Ovary (tissue), 9 donors: Measurements from ENCODE around the gene ADARB2. TPM values are rescaled to one million over a fixed set of nuclear protein-coding genes. Genes with fewer than 3 reads are reported as not detected.

Experiments used
- DNase-seq, 5 donors: peaks; one replicate each; pipeline ENCODE4 v3.0.0-alpha.2; 2019 to 2020
- H3K27ac ChIP-seq, 2 donors: fragments of 200-600 bp; one replicate each; pipeline versions ENCODE4 v1.5.1 to v1.8.0; 2019 to 2022
- H3K27me3 ChIP-seq: fragments of 200-600 bp; one replicate; pipeline ENCODE4 v1.8.0; 2022
- H3K36me3 ChIP-seq: fragments of 200-600 bp; sonication (generic); one replicate; pipeline ENCODE4 v1.5.1; 2019
- H3K4me1 ChIP-seq: one replicate; pipeline ENCODE4 v1.8.1; 2013; ENCODE audit warnings: mild to moderate bottlenecking, moderate library complexity; ENCODE audit not compliant: insufficient read depth
- H3K4me3 ChIP-seq: fragments of 200-600 bp; sonication (generic); one replicate; pipeline ENCODE4 v1.5.1; 2017
- H3K9me3 ChIP-seq, 2 donors: fragments of 200-600 bp in 1 of 2; sonication (generic) in 1 of 2; one replicate each; pipeline versions ENCODE4 v1.5.1 to v1.8.1; 2013 to 2019; ENCODE audit warnings: mild to moderate bottlenecking in 1 of 2, moderate library complexity in 1 of 2
- EP300 ChIP-seq: sonication (generic); formaldehyde crosslinking; IDR thresholded peaks from one replicate; pipeline ENCODE4 v1.6.1; 2017; ENCODE audit warnings: antibody characterized with exemption
- POLR2A ChIP-seq: fragments of 450-650 bp; IDR thresholded peaks from one replicate; pipeline ENCODE4 v1.6.1; 2017; ENCODE audit warnings: antibody characterized with exemption, mild to moderate bottlenecking, moderate library complexity
- WGBS, 3 donors: extraction: QIAGEN DNeasy Blood & Tissue Kit in 1 of 3; methylation state at CpG; one replicate each; pipeline versions ENCODE4 v1.1.5 to v1.1.7; 2013 to 2017; 5-methylcytosine and 5-hydroxymethylcytosine counted together
- intact Hi-C, 4 donors: fragments of 100-400 bp; cut with DNase I; formaldehyde crosslinking; loops; one replicate each; pipeline versions ENCODE4 v1.11.0 to v1.15.1; 2022 to 2023
- polyA plus RNA-seq, 2 donors: library from polyadenylated mRNA; stranded (reverse); fragments of 200-250 nt in 1 of 2; fragments of 350-450 nt in 1 of 2; fragmentation: Illumina TruSeq in 1 of 2; extraction: RNeasy Lipid Tissue Mini Kit (QIAGEN cat#74804) in 1 of 2; gene quantifications; one replicate each; pipeline ENCODE4 v1.2.3, GENCODE V29; 2013 to 2014
- total RNA-seq, 7 donors: library from RNA; depleted of rRNA in 2 of 7; stranded (reverse); fragments of >200 nt in 2 of 7; fragmentation: NEBNext Ultra II Directional in 3 of 7; extraction: Animal tissue kit (Norgen Biotek cat#: 25700) in 3 of 7; gene quantifications; one replicate each; pipeline versions ENCODE4 v1.1.0 to v1.2.4, GENCODE V29; 2016 to 2023
- TF ChIP-seq, protein P1 (sequence below), 3 donors: fragments of 450-650 bp in 2 of 3; fragments of 200-600 bp in 1 of 3; IDR thresholded peaks; one replicate each; pipeline versions ENCODE4 v1.5.1 to v1.8.0; 2016 to 2022; ENCODE audit warnings: antibody characterized with exemption in 3 of 3, mild to moderate bottlenecking in 1 of 3
- donor health status: DM: no; HTN: no; CAD: no; lungs with moderate emphysema.
- donor health status: DM: no; HTN: no; CAD: no.
- donor health status: Bipolar disorder and iron deficiency.
- donor health status: DM: yes; HTN: yes; CAD: no.
- donor health status: DM: no; HTN: no; CAD: no.
- donor health status: DM: yes; HTN: yes; CAD: no.

ADARB2 gene
- total and polyA plus RNA-seq, 9 donors: 0.12 to 2.0 (median 0.36) TPM; not detected in 2

GRCh38 chr10:1448252-1448930 is 288.9 kb downstream of the ADARB2 start:
- no peaks in the 10 kb centered on the region for H3K27me3 ChIP-seq
- intact Hi-C loops: no loop called here
- no peaks in the 10 kb centered on the region for H3K36me3 ChIP-seq
- WGBS, 3 donors: 10 to 41% (median 32%) methylated on average over 4 of the region's 4 CpGs
- no peak overlapping the region for H3K27ac ChIP-seq
- H3K9me3 ChIP-seq: no peaks in the 10 kb centered on the region
- TF ChIP-seq POLR2A: no peak
- TF ChIP-seq, protein P1, sequence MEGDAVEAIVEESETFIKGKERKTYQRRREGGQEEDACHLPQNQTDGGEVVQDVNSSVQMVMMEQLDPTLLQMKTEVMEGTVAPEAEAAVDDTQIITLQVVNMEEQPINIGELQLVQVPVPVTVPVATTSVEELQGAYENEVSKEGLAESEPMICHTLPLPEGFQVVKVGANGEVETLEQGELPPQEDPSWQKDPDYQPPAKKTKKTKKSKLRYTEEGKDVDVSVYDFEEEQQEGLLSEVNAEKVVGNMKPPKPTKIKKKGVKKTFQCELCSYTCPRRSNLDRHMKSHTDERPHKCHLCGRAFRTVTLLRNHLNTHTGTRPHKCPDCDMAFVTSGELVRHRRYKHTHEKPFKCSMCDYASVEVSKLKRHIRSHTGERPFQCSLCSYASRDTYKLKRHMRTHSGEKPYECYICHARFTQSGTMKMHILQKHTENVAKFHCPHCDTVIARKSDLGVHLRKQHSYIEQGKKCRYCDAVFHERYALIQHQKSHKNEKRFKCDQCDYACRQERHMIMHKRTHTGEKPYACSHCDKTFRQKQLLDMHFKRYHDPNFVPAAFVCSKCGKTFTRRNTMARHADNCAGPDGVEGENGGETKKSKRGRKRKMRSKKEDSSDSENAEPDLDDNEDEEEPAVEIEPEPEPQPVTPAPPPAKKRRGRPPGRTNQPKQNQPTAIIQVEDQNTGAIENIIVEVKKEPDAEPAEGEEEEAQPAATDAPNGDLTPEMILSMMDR (IDR thresholded peaks at IDR 0.05): no peak
- TF ChIP-seq EP300: no peak
- no peaks in the 10 kb centered on the region for H3K4me1 ChIP-seq
- no peak overlapping the region for H3K4me3 ChIP-seq
- DNase-seq: no peak

- H3K9me3 ChIP-seq: no peaks in the 10 kb centered on the region
- intact Hi-C loops: no loop called here
- no peaks in the 10 kb centered on the region for H3K36me3 ChIP-seq
- H3K27ac ChIP-seq: no peak overlapping the region
- WGBS, 3 donors: 91% methylated on average over 2 of the region's 2 CpGs
- TF ChIP-seq EP300 (no peak), POLR2A (no peak)
- TF ChIP-seq, protein P1 (IDR thresholded peaks at IDR 0.05): no peak
- H3K27me3 ChIP-seq: no peaks in the 10 kb centered on the region
- H3K4me1 ChIP-seq: no peaks in the 10 kb centered on the region
- no peak overlapping the region for H3K4me3 ChIP-seq
- DNase-seq: no peak
Measured at GRCh38 chr10:1444826-1445225, 292.5 kb downstream of the ADARB2 start.

- Histone ChIP-seq H3K27me3 (no peaks in the 10 kb centered on the region), H3K27ac (no peak overlapping the region), H3K4me1 (no peaks in the 10 kb centered on the region), H3K4me3 (no peak overlapping the region), H3K9me3 (no peaks in the 10 kb centered on the region), H3K36me3 (no peaks in the 10 kb centered on the region)
- TF ChIP-seq, protein P1 (IDR thresholded peaks at IDR 0.05): no peak
- no peak for TF ChIP-seq EP300
- TF ChIP-seq POLR2A: no peak
- WGBS, 3 donors: 64 to 84% (median 68%) methylated on average over 2 of the region's 2 CpGs
- intact Hi-C loops: no loop called here
- no peak for DNase-seq
Measured at GRCh38 chr10:1440897-1441296, 296.4 kb downstream of the ADARB2 start.

GRCh38 chr10:1434912-1435692 is 302.2 kb downstream of the ADARB2 start:
- 48 to 54% (median 52%) methylated on average over 22 of the region's 22 CpGs for WGBS, 3 donors
- H3K4me1 ChIP-seq: no peaks in the 10 kb centered on the region
- no peak overlapping the region for H3K4me3 ChIP-seq
- no peaks in the 10 kb centered on the region for H3K36me3 ChIP-seq
- no peaks in the 10 kb centered on the region for H3K9me3 ChIP-seq
- intact Hi-C loops: no loop called here
- H3K27me3 ChIP-seq: no peaks in the 10 kb centered on the region
- no peak overlapping the region for H3K27ac ChIP-seq
- no peak for TF ChIP-seq POLR2A
- TF ChIP-seq EP300: no peak
- TF ChIP-seq, protein P1 (IDR thresholded peaks at IDR 0.05): no peak
- no peak for DNase-seq
